SH-SY5Y (cell line): ENCODE data around the gene KRT14.

Experiments
- GATA2 ChIP-seq: IDR thresholded peaks from 2 replicates; pipeline ENCODE4 v1.6.1; 2011; ENCODE audit warnings: mild to moderate bottlenecking, low read depth, low read length
- GATA3 ChIP-seq: IDR thresholded peaks from 2 replicates; pipeline ENCODE4 v1.6.1; 2011; ENCODE audit warnings: low read depth, mild to moderate bottlenecking, low read length, moderate library complexity

Gene KRT14

GRCh38 chr17:41581366-41582060 is 5.2 kb downstream of the KRT14 start:
- TF ChIP-seq GATA3 (no peak), GATA2 (no peak)

- no peak for TF ChIP-seq GATA2
- TF ChIP-seq GATA3 = no peak
Observed at GRCh38 chr17:41580687-41581365, 5.9 kb downstream of the KRT14 start.

GRCh38 chr17:41580244-41580575 is 6.5 kb downstream of the KRT14 start:
- TF ChIP-seq GATA2 = no peak
- TF ChIP-seq GATA3 = no peak

GRCh38 chr17:41579484-41580243 is 7.0 kb downstream of the KRT14 start:
- TF ChIP-seq GATA2 (no peak), GATA3 (no peak)

GRCh38 chr17:41578971-41579370 is 7.7 kb downstream of the KRT14 start:
- TF ChIP-seq GATA3 (no peak), GATA2 (no peak)

DNA sequence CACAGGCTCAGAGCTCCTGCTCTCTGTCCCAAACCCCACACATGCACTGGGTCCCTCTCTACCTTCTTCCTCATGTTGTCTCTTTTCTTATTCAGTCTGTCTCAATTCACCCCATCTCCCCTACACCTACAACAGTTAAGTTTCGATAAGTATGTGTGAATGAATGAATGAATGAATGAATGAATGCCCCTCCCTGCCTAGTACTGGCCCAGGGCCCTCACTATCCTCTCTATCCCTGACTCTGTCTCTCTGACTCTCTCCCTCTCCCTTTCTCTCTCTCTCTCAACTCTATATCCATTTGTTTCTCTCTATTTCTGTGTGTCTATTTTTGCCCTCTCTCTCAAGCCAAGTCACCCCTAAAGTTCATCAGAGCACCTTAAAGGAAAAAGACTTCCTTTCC is 8.2 kb downstream of the KRT14 start:
- TF ChIP-seq GATA2 = no peak
- no peak for TF ChIP-seq GATA3

DNA sequence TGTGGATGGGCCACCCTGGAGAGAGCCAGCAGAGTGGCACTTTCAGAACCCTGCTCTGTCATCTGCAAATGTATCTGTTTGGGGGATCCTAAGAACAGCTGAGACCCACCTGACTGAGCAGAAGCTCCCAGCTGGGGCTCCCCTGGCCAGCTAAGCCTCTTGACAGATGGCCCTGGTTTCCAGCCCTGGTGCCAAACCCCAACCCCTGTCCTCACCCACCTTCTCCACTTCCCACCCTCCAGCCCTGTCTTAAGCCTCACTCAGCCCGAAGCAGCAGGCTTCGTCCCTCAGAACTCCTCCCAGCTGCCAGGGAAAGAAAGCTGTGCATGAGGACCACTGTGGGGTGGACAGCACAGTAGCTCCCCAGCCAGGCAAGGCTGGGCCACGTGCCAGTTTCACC is 11.4 kb downstream of the KRT14 start:
- TF ChIP-seq GATA3 (no peak), GATA2 (no peak)

- TF ChIP-seq GATA2 (no peak), GATA3 (no peak)
Observed at GRCh38 chr17:41571561-41572434, 14.9 kb downstream of the KRT14 start, which contains the start of gene KRT9. Gene KRT9 (minus strand): TSS chr17:41572059. CDS start chr17:41571992, 67 bp downstream.

DNA sequence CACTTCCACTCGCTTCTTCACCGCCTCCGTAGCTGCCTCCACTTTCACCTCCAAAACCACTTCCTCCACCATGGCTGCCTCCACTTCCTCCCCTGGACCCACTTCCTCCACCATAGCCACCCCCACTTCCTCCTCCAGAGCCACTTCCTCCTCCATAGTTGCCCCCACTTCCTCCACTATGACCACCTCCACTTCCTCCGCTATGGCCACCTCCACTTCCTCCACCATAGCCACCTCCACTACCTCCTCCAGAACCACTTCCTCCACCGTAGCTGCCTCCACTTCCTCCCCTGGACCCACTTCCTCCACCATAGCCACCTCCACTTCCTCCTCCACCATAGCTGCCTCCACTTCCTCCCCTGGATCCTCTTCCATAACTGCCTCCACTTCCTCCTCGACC is 19.4 kb downstream of the KRT14 start:
- TF ChIP-seq GATA3 (no peak), GATA2 (no peak)

DNA sequence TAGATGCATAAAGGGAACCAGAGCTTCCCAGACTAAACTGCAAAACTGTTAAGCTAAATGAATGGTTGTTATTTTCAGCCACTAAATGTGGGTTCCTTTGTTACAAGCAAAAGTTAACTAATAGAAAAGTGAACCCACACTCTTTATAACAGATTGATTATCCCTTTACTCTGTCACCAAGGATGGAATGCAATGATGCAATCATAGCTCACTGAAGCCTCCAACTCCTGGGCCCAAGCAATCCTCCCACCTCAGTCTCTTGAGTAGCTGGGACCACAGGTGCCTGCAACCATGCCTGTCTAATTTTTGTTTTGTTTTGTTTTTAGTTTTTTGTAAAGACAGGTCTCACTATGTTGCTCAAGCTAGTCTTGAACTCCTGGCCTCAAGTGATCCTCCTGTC is 21.4 kb downstream of the KRT14 start:
- no peak for TF ChIP-seq GATA3
- no peak for TF ChIP-seq GATA2

- no peak for TF ChIP-seq GATA3
- no peak for TF ChIP-seq GATA2
Observed at GRCh38 chr17:41563607-41564170, 23.0 kb downstream of the KRT14 start.

DNA sequence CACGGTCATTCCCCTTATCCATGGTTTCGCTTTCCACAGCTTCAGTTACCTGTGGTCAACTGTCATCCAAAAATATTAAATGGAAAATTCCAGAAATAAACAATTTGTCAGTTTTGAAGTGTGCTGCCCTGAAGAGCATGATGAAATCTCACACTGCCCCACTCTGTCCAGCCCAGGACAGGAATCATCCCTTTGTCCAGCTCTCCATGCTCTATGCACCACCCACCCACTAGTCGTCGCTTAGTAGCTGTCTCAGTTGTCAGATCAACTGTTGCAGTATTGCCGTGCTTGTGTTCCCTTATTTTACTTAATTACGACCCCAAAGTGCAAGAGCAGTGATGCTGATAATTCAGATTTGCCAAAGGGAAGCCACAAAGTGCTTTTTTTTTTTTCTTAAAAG is 25.1 kb downstream of the KRT14 start:
- TF ChIP-seq GATA3 (no peak), GATA2 (no peak)

GRCh38 chr17:41559548-41559947 is 27.1 kb downstream of the KRT14 start:
- TF ChIP-seq GATA2 (no peak), GATA3 (no peak)
